Placental epithelial cell (primary cell): ENCODE results near the gene SARS2. TPM values are rescaled to one million over a fixed set of nuclear protein-coding genes. Genes with fewer than 3 reads are reported as not detected.

ENCODE experiments used
- total RNA-seq: library from RNA; depleted of rRNA; stranded (reverse); fragments of >200 nt; gene quantifications from 2 replicates; pipeline ENCODE4 v1.2.3, GENCODE V29; 2012

Gene SARS2, protein sequence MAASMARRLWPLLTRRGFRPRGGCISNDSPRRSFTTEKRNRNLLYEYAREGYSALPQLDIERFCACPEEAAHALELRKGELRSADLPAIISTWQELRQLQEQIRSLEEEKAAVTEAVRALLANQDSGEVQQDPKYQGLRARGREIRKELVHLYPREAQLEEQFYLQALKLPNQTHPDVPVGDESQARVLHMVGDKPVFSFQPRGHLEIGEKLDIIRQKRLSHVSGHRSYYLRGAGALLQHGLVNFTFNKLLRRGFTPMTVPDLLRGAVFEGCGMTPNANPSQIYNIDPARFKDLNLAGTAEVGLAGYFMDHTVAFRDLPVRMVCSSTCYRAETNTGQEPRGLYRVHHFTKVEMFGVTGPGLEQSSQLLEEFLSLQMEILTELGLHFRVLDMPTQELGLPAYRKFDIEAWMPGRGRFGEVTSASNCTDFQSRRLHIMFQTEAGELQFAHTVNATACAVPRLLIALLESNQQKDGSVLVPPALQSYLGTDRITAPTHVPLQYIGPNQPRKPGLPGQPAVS
- total RNA-seq: 21.2 and 44.9 TPM in 2 replicates

DNA sequence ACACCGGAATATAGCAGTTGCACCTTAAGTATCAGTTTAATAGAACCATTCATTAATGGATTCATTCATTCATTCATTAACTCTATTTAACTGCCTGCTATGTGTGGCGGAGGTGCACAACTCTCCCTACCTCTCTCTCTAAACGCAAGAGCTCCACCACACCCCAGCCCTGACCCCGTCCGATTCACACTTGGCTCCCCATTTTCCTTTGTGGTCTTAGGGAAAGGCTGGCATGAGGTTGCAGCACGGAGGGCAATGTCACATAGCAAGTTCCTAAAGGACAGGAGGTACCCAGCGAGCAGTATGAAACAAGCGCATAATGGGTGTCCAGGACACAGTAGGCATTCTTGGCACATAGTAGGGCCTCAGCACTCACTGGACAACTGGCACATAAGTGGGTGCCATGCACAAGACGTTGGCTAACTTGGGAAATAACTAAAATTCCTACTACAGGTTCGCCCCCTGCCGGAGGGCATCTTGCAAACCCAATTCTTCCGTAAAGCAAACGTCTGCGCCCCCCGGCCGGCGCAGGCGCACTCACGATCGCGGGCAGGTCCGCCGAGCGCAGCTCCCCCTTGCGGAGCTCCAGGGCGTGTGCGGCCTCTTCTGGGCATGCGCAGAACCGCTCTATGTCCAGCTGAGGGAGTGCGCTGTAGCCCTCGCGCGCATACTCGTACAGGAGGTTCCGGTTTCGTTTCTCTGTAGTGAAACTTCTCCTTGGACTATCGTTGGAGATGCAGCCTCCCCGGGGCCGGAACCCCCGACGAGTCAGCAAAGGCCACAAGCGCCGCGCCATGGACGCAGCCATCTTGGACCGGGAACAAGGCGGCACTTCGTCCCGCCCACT, at the start of gene SARS2:
Gene SARS2 (minus strand): TSS at position 835 of the 847 bp plus-strand sequence. CDS start 27 bp downstream, at position 808.

DNA sequence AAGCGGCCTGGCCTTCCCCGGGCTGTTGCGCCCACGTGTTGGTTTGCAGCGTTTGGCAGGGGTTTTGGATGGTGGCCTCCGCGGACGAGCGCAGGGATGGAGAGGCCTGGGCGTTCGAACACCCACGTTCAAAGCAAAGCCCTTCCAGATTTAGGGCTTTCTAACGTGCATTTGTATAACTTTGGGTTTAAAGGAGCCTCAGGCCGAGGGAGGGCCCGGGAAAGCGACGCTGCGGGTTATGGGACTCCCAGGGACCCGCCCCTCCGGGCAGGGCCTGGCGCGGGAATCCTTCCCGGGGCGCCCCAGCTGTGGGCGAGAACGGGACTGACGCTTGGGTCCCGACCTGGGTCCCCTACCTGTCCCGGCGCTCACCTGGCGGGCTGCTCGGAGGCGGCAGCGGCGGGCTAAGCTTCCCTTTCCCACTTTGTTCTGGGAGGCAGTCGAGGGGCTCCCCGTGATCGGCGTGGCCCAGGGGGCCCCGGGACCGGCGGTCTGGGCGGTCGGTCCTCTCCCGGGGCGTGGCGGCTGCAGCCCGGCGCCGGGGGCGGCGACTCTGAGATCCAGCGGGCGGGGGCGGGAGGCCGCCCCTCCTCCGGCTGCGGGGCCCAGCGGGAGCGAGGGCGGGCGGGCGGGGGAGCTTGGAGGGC, 44.8 kb upstream of the SARS2 start, which contains the start of gene FBXO17:
Gene FBXO17 (minus strand): TSS at position 529 of the 647 bp plus-strand sequence. CDS start 25,423 bp downstream, outside the sequence.

DNA sequence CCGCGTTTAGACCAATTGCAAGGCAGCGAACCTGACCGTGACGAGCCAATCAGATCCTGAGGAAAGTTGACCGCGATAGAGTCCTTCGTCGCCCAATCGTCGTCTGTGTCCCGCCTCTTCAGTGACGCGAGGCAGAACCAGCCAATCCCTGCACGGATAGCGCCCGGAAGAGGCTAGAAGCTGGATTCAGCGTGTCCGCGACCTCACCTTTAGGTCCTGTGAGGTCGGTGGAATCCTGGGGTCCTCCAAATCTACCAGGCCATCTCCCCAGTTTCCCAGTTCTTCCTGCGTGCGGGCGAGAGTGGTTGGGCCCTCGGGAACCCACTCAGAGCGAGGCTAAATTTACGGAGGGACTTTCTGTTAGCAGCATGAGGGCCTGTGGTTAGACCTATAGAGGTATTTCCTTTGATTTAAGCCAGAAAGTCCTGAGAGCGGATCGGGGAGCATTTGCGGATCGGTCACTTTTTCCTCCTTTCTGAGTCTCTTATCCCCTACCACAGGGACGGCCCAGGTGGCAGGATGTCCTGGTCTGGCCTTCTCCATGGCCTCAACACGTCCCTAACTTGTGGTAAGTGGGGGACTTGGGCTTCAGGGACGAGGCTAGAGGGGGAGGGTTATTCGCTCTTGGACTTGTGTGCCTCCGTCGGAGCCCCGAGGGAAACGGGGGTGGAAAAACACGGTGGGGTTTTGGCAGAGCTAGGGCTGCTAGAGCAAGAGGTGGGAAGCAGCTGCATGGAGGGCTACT, 385 bp upstream of the SARS2 start, which contains the start of gene MRPS12:
Gene MRPS12 (plus strand): TSS at position 169 of the 745 bp plus-strand sequence. CDS start 351 bp downstream, at position 520.

DNA sequence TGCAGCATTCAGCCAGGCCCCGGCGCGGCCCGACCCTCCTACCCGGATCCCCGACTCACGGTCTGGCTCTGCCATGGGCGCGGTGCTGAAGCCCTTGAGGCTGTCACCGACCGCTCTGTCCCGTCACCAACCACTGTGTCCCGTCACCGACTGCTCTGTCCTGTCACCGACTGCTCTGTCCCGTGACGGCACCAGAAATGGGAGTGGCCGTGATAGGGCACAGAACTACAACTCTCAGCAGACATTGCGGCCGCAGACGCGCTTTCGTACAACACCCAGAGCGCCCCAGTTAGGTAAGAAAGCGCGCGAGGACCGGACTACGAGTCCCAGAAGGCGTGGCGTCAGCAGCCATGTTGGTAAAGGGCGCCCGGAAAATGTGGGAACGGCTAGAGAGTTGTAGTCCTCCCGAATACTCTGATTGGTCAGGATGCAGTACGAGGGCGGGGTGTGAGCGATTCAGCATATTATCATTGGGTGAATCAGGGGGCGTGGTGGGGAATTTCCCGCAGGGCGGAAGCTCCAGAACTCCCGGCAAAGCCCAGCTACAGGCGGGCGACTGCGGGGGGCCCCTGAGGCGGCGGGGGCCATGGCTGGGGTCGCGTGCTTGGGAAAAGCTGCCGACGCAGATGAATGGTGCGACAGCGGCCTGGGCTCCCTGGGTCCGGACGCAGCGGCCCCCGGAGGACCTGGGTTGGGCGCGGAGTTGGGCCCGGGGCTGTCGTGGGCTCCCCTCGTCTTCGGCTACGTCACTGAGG, 30.9 kb downstream of the SARS2 start, which contains the start of the genes NFKBIB and SIRT2:
Gene NFKBIB (plus strand): TSS at position 523 of the 755 bp plus-strand sequence. CDS start 64 bp downstream, at position 587.
Gene SIRT2 (minus strand): TSS at position 172 of the 755 bp plus-strand sequence. CDS start 97 bp downstream, at position 75.

GRCh38 chr19:38877781-38878574, 52.6 kb downstream of the SARS2 start, which contains the start of gene RINL:
TSS of gene RINL (minus strand) at chr19:38878275. CDS start at chr19:38876742, 1,533 bp downstream.

Other genes starting within 250 kb of the SARS2 start
- gene CAPN12, start 186.3 kb downstream of the SARS2 start, total RNA-seq: 3.0 and 4.3 TPM in 2 replicates
- gene LGALS7, start 157.2 kb downstream of the SARS2 start, total RNA-seq: 0.79 TPM in 1 of 2 replicates, not detected in the other
- 3.5 TPM in 1 of 2 replicates, not detected in the other for gene LGALS7B, start 141.6 kb downstream of the SARS2 start, total RNA-seq
- gene LGALS4, start 117.8 kb downstream of the SARS2 start, total RNA-seq: not detected in 2 replicates
- gene ECH1, start 99.0 kb downstream of the SARS2 start, total RNA-seq: 69.9 and 95.8 TPM in 2 replicates
- 179 and 332 TPM in 2 replicates for gene HNRNPL, start 80.8 kb downstream of the SARS2 start, total RNA-seq
- gene RINL, start 52.5 kb downstream of the SARS2 start, total RNA-seq: 3.6 and 19.2 TPM in 2 replicates
- gene SIRT2, start 31.1 kb downstream of the SARS2 start, total RNA-seq: 48.3 and 50.6 TPM in 2 replicates
- gene NFKBIB, start 30.8 kb downstream of the SARS2 start, total RNA-seq: 8.2 and 15.3 TPM in 2 replicates
- not detected in 2 replicates for gene CCER2, start 18.6 kb downstream of the SARS2 start, total RNA-seq
- gene MRPS12, start 181 bp upstream of the SARS2 start, total RNA-seq: 21.6 and 23.6 TPM in 2 replicates
- gene FBXO17, start 45.0 kb upstream of the SARS2 start, total RNA-seq: 10.8 and 11.8 TPM in 2 replicates
- 1.2 and 9.5 TPM in 2 replicates for gene FBXO27, start 101.8 kb upstream of the SARS2 start, total RNA-seq
- 0.22 and 0.39 TPM in 2 replicates for gene ACP7, start 153.6 kb upstream of the SARS2 start, total RNA-seq
- gene PAK4, start 195.0 kb upstream of the SARS2 start, total RNA-seq: 15.7 and 17.3 TPM in 2 replicates